Cardiac fibroblast (primary cell): Measurements from ENCODE around the gene PLEKHH1.

Source experiments
- DNase-seq, 2 donors: peaks; one replicate each; pipeline versions ENCODE4 v3.0.0 to v3.0.0-alpha.2; 2010; ENCODE audit warnings: low read depth in 2 of 2
- H3K4me3 ChIP-seq, 2 donors: replicated peaks in 1 of 2; 1 replicate in 1 of 2; 2 replicates in 1 of 2; pipeline ENCODE4 v1.5.1; 2011; ENCODE audit warnings: low read depth in 2 of 2, low read length in 2 of 2, mild to moderate bottlenecking in 2 of 2, moderate library complexity in 1 of 2
- CTCF ChIP-seq: IDR thresholded peaks from one replicate; pipeline ENCODE4 v1.5.1; 2011; ENCODE audit warnings: low read depth, mild to moderate bottlenecking, low read length, inconsistent platforms

Gene PLEKHH1

DNA sequence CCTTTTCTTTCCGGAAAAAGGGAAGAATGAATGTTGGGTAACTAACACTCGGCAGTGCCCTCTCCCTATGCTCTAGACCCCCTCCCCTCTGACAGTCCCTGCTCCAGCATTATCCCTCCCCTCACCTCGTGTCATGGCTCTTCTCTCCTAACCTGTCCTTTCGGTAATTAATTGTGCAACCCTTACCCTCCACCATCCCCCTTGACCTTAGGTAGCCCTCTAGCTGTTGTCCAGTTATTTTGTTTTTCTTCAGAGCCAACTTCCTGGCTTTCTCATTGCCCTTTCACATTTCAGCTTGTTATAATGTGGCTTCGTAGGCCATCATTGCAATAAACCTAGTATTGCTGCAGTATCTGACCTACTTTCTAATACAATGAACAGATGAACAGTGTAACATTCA lies 97.8 kb downstream of the PLEKHH1 start:
- no peak for TF ChIP-seq CTCF
- DNase-seq = no peak
- no peak overlapping the region for H3K4me3 ChIP-seq

DNA sequence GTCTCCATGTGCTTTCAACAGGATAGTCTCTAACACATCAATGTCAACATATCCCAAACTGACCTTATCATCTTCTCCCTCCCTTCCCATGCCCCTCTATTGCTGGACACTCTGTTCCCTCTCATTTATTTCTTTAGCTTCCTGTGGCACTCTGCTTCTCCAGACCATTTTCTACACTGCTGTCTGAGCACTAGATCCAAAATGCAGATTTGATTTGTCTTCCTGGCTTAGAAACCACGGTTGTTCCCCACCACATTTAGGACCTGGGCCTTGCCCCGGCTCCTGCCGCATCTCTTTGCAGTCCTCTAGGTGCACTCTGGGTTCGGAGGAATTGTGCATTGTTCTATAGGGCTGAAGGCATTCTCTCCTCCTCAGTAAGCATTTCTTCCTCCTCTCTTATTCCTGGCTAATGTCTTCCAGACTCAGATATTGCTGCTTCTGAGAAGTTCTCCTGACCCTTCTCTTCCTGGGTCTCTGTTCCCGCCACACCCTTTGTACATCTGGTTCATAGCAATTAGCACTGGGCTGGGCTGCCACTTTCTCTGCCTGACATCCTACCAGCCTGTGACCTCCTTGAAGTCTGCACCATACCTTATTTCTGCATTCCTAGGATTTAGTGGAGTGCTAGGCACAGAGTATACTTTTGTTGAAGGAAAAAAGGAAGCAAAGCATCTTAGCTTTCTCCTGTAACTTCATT lies 100.5 kb downstream of the PLEKHH1 start:
- no peak for TF ChIP-seq CTCF
- H3K4me3 ChIP-seq = no peak overlapping the region
- no peak for DNase-seq

- DNase-seq = peak; percentile 42 to 46
- H3K4me3 ChIP-seq = no peak overlapping the region
- TF ChIP-seq CTCF = no peak
These were observed 103.3 kb downstream of the PLEKHH1 start for GRCh38 chr14:67636361-67636919.

GRCh38 chr14:67638642-67639041 lies 105.6 kb downstream of the PLEKHH1 start:
- DNase-seq = no peak
- H3K4me3 ChIP-seq = no peak overlapping the region
- TF ChIP-seq CTCF = no peak
